Stomach (tissue), 9 donors: ENCODE data around the gene B4GALT5. TPM values are rescaled to one million over a fixed set of nuclear protein-coding genes. Genes with fewer than 3 reads are reported as not detected.

ENCODE experiments used
- DNase-seq, 2 donors: peaks; one replicate each; pipeline versions ENCODE4 v3.0.0 to v3.0.0-alpha.2; 2013 to 2019
- H3K27ac ChIP-seq, 5 donors: fragments of 200-600 bp in 4 of 5; sonication (generic) in 4 of 5; one replicate each; pipeline ENCODE4 v1.5.1; 2013 to 2019; ENCODE audit warnings: mild to moderate bottlenecking in 1 of 5, moderate library complexity in 1 of 5
- H3K27me3 ChIP-seq, 3 donors: fragments of 200-600 bp; sonication (generic); one replicate each; pipeline ENCODE4 v1.5.1; 2017 to 2019; ENCODE audit warnings: mixed run types in 1 of 3
- H3K36me3 ChIP-seq, 4 donors: fragments of 200-600 bp; sonication (generic); 1 replicate in 3 of 4; 2 replicates in 1 of 4; pipeline ENCODE4 v1.5.1; 2016 to 2019
- H3K4me1 ChIP-seq, 4 donors: fragments of 200-600 bp; sonication (generic); one replicate each; pipeline ENCODE4 v1.5.1; 2016 to 2019
- H3K4me3 ChIP-seq, 4 donors: fragments of 200-600 bp; sonication (generic) in 3 of 4; one replicate each; pipeline ENCODE4 v1.5.1; 2016 to 2019; ENCODE audit warnings: mild to moderate bottlenecking in 1 of 4
- H3K9me3 ChIP-seq, 4 donors: fragments of 200-600 bp; sonication (generic); one replicate each; pipeline ENCODE4 v1.5.1; 2016 to 2019
- CTCF ChIP-seq, 7 experiments: fragments of 450-650 bp in 4 of 7; fragments of 200-600 bp in 3 of 7; sonication (generic) in 3 of 7; IDR thresholded peaks; one replicate each; pipeline ENCODE4 v1.5.1; 2016 to 2019; ENCODE audit warnings: antibody characterized with exemption in 7 of 7, control low read depth in 2 of 7, mild to moderate bottlenecking in 1 of 7
- EP300 ChIP-seq: sonication (generic); formaldehyde crosslinking; IDR thresholded peaks from one replicate; pipeline ENCODE4 v1.6.1; 2017; ENCODE audit warnings: antibody characterized with exemption
- POLR2A ChIP-seq, 4 donors: fragments of 450-650 bp; IDR thresholded peaks; one replicate each; pipeline ENCODE4 v1.6.1; 2016; ENCODE audit warnings: antibody characterized with exemption in 4 of 4, control low read depth in 2 of 4, mild to moderate bottlenecking in 1 of 4, moderate library complexity in 1 of 4
- POLR2AphosphoS5 ChIP-seq, 3 donors: sonication (generic); formaldehyde crosslinking; IDR thresholded peaks; one replicate each; pipeline ENCODE4 v1.6.1; 2016; ENCODE audit warnings: antibody characterized with exemption in 3 of 3
- WGBS, 5 donors: extraction: QIAGEN DNeasy Blood & Tissue Kit in 3 of 5; methylation state at CpG; one replicate each; pipeline versions ENCODE4 v1.1.5 to v1.1.7; 2013 to 2018; 5-methylcytosine and 5-hydroxymethylcytosine counted together
- intact Hi-C: fragments of 100-400 bp; cut with DNase I; formaldehyde crosslinking; loops from one replicate; pipeline ENCODE4 v1.15.1; 2023; ENCODE audit warnings: low total_unique reads
- polyA plus RNA-seq, 3 donors: library from polyadenylated mRNA; stranded (reverse); fragments of 200-250 nt; gene quantifications; one replicate each; pipeline ENCODE4 v1.2.3, GENCODE V29; 2013
- total RNA-seq, 5 donors: library from RNA; depleted of rRNA; stranded (reverse); fragments of >200 nt; gene quantifications; one replicate each; pipeline versions ENCODE4 v1.1.0 to v1.2.3, GENCODE V29; 2014 to 2016
- donor health status: healthy with polysubstance abuse.
- donor health status: Bipolar disorder and iron deficiency.
- donor health status: healthy.

Gene B4GALT5
- total and polyA plus RNA-seq, 8 donors: 7.5 to 40.0 (median 21.5) TPM

GRCh38 chr20:49675368-49676151 is 38.1 kb downstream of the B4GALT5 start:
- intact Hi-C loops: no loop called here
- Histone ChIP-seq H3K27me3 (no peaks in the 10 kb centered on the region), H3K4me1 (peaks cover 79 to 100% (median 93%) of the 10 kb centered on the region in 4 donors), H3K9me3 (no peaks in the 10 kb centered on the region), H3K27ac (peak overlapping the region; percentile 67 to 89 (median 79)), H3K4me3 (peak overlapping the region in 1 of 4 donors; percentile 2), H3K36me3 (no peaks in the 10 kb centered on the region)
- 44 to 61% (median 52%) methylated on average over 9 of the region's 9 CpGs for WGBS, 5 donors
- TF ChIP-seq EP300 (no peak), CTCF (IDR thresholded peaks at IDR 0.05) (no peak), POLR2A (IDR thresholded peaks at IDR 0.05) (no peak), POLR2AphosphoS5 (IDR thresholded peaks at IDR 0.05) (peak in 1 of 3 donors; percentile 22)
- DNase-seq: peak in 1 of 2 donors; percentile 89

- peak overlapping the region; percentile 76 to 89 (median 82) for H3K27ac ChIP-seq
- no peaks in the 10 kb centered on the region for H3K27me3 ChIP-seq
- no peak overlapping the region for H3K4me3 ChIP-seq
- TF ChIP-seq POLR2AphosphoS5 (IDR thresholded peaks at IDR 0.05) (peak in 2 of 3 donors; percentile 39 to 47), POLR2A (IDR thresholded peaks at IDR 0.05) (no peak)
- no peaks in the 10 kb centered on the region for H3K9me3 ChIP-seq
- intact Hi-C loops: no loop called here
- peak in 1 of 2 donors; percentile 84 for DNase-seq
- 58 to 68% (median 62%) methylated on average over 10 of the region's 10 CpGs for WGBS, 5 donors
- H3K4me1 ChIP-seq: peaks cover 78 to 100% (median 91%) of the 10 kb centered on the region in 4 donors
- no peaks in the 10 kb centered on the region for H3K36me3 ChIP-seq
Observed at GRCh38 chr20:49674383-49675352, 39.0 kb downstream of the B4GALT5 start.

- H3K27ac ChIP-seq: peak overlapping the region in 1 of 5 donors; percentile 89
- no peaks in the 10 kb centered on the region for H3K36me3 ChIP-seq
- no peaks in the 10 kb centered on the region for H3K9me3 ChIP-seq
- DNase-seq: no peak
- peaks cover 68 to 100% (median 85%) of the 10 kb centered on the region in 4 donors for H3K4me1 ChIP-seq
- 31 to 48% (median 34%) methylated on average over 2 of the region's 2 CpGs for WGBS, 5 donors
- no peak overlapping the region for H3K4me3 ChIP-seq
- no peaks in the 10 kb centered on the region for H3K27me3 ChIP-seq
- TF ChIP-seq CTCF (IDR thresholded peaks at IDR 0.05): no peak
- no peak for TF ChIP-seq POLR2A (IDR thresholded peaks at IDR 0.05)
- no peak for TF ChIP-seq POLR2AphosphoS5 (IDR thresholded peaks at IDR 0.05)
- TF ChIP-seq EP300: no peak
- intact Hi-C loops: no loop called here
Observed at GRCh38 chr20:49672096-49672664, 41.5 kb downstream of the B4GALT5 start.

GRCh38 chr20:49671433-49671832 is 42.2 kb downstream of the B4GALT5 start:
- DNase-seq: no peak
- Histone ChIP-seq H3K4me1 (peaks cover 61 to 99% (median 81%) of the 10 kb centered on the region in 4 donors), H3K9me3 (no peaks in the 10 kb centered on the region), H3K4me3 (no peak overlapping the region), H3K27ac (peak overlapping the region in 1 of 5 donors; percentile 56), H3K36me3 (no peaks in the 10 kb centered on the region), H3K27me3 (no peaks in the 10 kb centered on the region)
- TF ChIP-seq POLR2AphosphoS5 (IDR thresholded peaks at IDR 0.05): no peak
- no peak for TF ChIP-seq EP300
- no peak for TF ChIP-seq CTCF (IDR thresholded peaks at IDR 0.05)
- TF ChIP-seq POLR2A (IDR thresholded peaks at IDR 0.05): no peak
- intact Hi-C loops: no loop called here
- WGBS, 5 donors: 0 to 90% (median 57%) methylated on average over 1 of the region's 1 CpG
